ENCODE data around the gene TGFB1I1.

The TGFB1I1 gene

DNA sequence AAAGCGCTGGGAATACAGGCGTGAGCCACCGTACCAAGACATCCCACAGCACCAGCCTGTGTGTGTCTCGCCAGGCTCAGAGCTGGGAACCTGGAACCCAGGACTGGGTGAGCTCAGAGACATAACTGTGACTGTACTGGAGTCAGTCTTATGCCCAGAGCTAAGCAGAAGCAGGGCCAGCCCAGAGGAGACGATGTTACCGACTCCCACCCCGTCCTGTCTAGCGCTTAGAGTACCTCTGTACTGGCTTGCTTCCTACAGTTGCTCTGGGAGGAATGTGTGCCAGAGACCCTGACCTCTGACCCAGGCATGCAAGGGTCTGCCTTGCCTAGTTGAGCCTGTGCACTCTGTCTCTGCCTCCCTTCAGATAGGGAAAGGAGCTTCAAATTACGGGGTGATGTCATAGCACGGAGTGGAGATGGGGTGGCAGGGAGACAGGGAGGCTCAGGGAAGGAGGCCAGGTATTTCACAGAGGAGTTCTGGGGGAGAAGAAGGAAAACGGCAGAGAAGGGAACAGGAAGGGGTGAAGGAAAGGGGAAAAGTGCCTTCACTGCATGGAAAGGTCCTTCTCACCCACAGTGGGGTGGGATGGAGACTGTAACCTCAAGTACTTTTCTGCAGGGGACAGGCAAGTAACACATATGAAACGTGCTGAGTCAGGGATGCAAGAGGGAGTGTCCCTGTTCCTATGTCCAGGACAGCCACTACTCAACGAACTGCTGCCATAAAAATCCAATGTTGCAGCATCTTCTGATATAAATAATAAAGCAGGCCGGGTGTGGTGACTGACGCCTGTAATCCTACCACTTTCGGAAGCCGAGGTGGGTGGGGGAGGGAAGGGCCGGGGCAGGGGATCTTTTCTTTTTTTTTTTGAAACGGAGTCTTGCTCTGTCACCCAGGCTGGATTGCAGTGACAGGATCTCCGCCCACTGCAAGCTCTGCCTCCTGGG is 18.4 kb upstream of the TGFB1I1 start:
- no peak for DNase-seq

DNA sequence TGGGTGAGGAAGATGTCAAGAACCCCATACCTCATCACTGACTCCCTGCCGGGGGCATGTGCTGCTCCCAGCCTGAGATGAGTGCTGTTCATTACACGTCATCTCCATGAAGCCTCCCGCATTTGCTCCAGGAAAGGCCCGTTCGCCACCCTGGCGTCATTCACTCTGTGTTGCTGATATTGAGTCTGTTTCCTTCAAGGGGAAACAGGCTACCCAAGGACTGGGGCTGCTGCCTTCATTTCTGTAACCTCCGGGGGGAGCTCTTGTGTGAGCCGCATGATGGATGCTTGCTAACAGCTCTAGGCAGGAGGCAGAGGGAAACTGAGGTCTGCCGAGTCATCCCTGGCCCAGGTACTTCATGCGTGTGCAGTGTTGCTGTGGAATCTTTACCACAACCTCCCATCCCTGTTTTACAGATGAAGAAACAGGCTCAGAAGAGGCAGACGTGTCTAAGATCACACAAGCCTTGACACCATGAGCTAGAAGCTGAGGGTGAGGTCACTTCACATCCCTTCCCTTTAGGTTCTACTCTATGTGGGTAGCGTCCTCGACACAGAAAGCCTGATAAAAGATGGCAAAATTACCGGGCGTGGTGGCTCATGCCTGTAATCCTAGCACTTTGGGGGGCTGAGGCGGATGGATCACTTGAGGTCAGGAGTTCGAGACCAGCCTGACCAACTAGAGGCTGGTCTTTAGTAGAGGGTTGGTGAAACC is 16.2 kb upstream of the TGFB1I1 start:
- peak in 1 of 5 donors; percentile 42 for DNase-seq

DNA sequence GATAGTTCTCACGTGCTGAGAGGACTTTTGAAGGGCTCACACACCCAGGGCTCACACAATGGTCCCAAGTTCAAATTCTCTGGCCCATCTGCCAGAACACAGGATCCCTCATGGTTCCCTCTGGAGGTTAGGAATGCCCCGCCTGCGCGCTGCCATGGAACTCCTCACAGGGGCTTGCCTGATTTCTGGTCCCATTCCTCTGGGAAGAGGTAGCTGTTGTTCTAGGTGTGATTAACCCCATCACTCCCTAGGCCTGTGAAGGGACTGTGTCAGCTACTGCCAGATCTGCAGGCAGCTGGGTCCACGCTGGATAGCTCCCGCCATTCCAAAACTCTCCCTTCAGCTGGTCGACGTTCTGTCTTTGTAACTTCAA is 15.0 kb upstream of the TGFB1I1 start:
- DNase-seq: no peak

DNA sequence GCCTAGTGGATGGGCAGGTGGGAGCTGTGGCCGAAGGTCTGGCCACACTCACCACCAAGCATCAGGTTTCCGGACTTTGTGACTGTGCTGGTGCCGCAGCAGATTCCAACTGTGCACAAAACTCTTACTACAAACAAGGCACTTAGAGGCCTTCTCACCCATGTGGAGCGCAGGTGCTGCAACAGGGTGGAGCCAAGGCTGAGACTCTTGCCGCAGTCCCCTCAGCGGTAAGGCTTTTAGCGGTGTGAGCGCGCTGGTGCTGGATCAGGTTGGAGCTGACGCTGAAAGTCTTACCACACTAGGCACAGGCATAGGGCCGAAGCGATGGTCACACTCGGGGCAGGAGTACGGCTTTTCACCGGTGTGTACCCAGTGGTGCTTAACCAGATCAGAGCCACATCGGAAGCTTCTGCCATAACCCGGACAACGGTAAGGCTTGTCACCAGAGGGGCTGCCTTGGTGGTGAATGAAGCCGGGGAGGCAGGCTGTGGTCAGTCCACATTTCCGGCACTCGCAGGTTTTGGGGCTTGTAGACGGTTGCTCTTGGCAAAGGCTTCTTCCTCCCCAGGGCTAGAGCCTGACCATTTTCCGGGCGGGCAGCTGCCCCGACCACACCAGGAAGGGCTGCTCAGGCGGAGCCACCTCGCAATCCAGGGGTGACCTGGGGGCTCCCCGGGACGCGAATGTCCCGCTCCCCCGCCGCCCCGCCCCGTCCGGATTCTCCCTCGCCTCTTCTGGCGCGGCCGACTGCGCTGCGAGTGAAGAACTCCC is 13.7 kb upstream of the TGFB1I1 start:
- peak; percentile 39 to 74 (median 46) for DNase-seq

DNA sequence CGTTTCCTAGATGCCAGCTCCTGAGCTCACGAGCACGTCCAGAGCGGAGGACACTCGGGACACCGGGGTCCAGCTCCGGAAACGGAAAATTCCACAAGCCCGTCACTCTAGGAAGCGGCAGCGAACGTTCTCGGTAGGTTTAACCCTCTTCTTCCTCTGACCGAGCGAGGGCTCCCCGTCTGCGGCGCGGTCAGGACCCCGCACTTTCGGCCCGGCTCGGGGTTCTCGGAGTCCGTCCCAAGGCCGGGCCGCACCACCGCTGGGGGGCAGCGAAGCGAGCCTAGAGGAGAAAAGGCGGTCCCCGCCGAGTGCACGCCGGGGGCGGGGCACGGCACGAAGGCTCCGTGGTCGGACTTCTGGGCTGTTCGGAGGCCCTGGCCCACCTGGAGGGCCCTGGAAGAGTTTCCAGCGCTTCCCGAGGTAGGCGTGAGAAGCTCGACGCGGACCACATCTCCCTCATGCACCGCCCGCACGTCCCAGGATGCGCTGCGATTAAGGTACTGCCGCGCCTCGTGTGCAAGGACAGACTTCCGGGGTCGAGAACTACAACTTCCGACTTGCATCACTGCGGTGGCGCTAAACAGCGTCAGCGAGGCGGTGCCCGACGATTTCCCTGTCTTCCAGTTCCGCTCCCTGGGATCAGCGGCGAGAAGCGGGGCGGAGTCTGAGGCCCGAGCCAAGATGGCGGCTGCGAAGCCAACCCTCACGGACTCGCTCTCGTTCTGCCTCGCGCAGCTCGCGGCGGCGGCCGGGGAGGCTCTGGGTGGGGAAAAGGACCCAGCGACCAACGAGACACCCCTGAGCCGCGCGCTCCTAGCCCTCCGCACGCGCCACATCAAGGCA is 12.9 kb upstream of the TGFB1I1 start, which contains the start of gene ARMC5:
ARMC5 (plus strand) TSS at position 658 of the 843 bp plus-strand sequence; CDS start at position 682, 24 bp downstream.
- DNase-seq: peak; percentile 94 to 99 (median 96)

DNA sequence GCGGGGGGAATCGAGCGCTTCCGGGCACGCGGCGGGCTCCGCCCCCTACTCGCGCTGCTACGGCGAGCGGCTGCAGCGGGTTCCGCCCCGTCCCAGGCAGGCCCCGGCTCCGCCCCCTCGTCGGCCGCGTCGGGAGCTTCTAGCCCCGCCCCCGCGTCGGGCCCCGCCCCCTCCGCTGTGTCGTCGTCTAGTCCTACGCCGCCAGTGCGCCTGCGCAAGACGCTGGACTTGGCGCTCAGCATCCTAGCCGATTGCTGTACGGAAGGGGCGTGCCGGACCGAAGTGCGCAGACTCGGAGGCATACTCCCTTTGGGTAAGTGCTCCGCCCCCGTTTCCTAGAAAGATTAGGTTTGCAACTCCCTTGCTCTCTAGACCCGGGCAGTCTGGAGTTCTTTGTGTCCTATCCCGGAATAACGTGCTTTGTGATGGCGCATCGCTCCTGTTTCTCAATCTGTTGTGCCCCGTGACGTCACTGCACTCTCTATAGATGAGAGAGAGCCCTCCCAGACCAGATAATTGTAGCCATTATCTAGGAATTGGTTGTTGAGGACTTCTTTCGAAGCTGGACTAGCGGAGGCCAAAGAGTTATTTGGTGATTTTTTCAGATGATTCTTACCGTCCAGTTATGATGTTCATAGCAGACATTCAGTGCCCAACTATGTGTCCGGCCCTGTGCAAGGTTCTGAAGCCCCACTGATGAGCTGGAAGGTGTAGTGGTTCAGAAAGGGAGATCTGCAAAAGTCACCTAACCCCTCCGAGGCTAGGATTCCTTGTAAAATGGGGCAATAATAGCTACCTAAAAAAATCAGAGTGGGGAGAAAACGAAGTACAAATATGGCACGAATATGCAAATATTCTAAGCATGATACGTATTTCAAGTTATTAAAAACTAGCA is 12.0 kb upstream of the TGFB1I1 start:
- DNase-seq: peak; percentile 99 to 100 (median 100)

- DNase-seq: peak in 1 of 5 donors; percentile 62
Observed at GRCh38 chr16:31460582-31461002, 11.4 kb upstream of the TGFB1I1 start.

DNA sequence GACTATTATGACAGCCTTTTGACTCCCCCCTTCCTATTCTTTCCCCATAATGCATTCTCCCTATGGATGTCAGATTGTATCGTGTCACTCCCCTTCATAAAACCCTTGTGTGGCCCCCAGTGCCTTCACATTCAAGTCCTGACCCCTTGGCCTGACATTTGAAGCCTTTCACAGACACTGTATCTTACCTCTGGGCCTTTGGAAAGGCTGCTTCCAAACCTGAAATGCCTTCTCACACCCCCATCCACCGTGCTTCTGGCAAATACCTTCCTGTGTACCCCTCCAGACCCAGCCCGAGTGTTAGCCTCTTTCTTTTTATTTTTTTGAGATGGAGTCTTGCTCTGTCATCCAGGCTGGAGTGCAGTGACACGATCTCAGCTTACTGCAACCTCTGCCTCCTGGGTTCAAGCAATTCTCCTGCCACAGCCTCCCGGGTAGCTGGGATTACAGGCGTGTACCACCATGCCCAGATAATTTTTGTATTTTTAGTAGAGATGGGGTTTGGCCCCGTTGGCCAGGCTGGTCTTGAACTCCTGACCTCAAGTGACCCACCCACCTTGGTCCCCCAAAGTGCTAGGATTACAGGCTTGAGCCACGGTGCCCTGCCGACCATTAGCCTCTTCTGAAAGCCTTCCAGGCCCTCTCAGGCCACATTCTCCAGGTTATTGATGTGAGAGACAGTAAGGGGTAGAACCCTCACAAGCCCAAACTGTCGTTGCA is 10.6 kb upstream of the TGFB1I1 start:
- no peak for DNase-seq

DNA sequence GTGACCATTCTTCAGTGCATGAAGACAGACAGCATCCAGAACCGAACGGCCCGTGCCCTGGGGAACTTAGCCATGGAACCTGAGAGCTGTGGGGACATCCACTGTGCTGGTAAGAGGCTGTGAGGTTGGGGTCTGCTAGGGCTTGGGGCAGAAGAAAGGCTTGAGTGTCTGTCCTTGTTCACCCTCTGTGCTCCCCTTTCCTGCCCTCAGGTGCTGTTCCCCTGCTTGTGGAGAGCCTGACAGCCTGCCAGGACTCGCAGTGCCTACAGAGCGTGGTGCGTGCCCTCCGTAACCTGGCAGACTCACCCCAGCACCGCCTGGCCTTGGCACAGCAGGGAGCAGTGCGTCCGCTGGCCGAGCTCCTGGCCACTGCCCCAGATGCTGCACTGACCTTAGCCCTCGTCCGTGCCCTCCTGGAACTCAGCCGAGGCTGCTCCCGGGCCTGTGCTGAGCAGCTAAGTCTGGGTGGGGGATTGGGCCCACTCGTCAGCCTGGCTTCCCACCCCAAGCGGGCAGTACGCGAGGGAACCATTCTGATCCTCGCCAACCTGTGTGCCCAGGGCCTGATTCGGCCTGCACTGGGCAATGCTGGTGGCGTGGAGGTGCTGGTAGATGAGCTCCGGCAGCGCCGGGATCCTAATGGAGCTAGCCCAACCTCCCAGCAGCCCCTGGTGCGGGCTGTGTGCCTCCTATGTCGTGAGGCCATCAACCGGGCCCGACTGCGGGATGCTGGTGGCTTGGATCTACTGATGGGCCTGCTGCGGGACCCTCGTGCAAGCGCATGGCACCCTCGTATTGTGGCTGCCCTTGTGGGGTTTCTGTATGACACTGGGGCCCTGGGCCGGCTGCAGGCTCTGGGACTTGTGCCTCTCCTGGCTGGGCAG is 9.8 kb upstream of the TGFB1I1 start:
- no peak for DNase-seq

GRCh38 chr16:31464348-31464769 is 7.6 kb upstream of the TGFB1I1 start:
- DNase-seq: no peak

DNA sequence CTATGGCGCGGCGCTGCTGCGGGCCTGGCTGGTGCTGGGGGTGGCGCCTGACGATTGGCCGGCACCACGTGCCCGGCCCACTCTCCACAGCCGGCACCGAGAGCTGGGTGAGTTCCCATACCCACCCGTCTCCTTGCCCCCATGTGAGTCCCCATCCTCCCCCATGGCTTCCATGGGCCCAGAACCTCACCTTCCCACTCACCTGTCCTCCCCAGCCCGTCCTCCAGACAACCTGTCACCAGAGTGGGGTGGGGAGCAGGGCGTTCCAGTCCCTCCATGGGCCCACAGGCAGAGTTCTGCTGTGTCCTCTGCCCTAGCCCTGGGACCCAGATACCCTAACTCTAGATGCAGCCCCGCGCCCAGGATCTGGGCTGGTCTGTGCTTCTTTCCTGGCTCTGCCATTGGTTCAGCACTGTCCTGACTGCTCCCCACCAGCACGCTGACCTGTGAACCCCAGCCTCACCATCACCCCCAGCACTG is 7.1 kb upstream of the TGFB1I1 start:
- no peak for DNase-seq

DNA sequence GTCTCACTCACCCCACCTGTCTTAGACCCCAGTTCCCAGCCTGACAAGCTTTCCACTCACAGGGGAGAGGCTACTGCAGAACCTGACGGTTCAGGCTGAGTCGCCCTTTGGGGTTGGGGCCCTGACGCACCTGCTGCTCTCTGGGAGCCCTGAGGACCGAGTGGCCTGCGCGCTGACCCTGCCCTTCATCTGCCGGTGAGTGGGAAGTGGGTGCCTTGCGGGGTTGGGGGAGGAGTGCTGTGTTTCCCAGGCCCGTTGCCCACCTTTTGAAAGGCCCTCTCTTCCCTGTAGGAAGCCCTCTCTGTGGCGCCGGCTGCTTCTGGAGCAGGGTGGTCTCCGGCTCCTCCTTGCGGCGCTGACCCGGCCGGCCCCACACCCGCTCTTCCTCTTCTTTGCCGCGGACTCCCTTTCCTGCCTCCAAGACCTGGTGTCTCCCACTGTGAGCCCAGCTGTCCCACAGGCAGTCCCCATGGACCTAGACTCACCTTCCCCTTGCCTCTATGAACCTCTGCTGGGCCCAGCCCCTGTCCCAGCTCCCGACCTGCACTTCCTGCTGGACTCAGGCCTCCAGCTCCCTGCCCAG is 6.1 kb upstream of the TGFB1I1 start:
- DNase-seq: no peak

GRCh38 chr16:31466381-31466841 is 5.5 kb upstream of the TGFB1I1 start:
- no peak for DNase-seq

DNA sequence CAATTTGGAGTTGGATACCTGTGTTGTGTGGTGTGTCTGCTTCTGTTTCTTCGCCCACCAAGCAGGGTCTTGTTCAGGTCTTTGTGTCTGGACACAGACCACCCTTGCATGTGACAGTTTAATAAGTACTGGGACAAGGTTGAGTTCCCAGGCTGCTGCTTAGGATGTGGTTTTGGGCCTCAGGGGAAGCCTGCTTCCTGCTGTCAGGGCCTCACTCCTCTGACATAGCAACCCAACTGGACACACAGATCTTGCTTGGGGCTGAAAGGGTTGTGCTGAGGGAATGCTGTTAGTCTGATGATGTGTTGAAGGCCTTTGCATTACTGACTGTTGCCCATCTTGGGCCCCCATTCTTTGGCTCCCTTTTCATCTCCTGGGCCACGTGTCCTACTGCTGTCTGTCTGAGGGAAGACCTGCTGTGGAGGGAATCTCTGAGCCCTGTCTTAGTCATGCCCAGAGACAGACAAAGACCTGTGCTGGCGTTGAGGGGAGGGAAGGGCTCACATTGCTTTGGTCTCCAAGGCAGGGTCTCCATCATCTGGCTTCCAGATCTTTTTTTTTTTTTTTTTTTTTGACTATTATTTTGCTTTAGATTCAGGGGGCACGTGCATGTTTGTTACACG is 4.7 kb upstream of the TGFB1I1 start:
- DNase-seq: no peak

GRCh38 chr16:31467858-31468257 is 4.1 kb upstream of the TGFB1I1 start:
- no peak for DNase-seq

GRCh38 chr16:31470615-31471014 is 1.3 kb upstream of the TGFB1I1 start:
- DNase-seq: no peak

- DNase-seq: no peak
Observed at GRCh38 chr16:31471241-31471874, 594 bp upstream of the TGFB1I1 start.
